Stimulated activated CD4-positive, alpha-beta T cell treated with anti-CD3 and anti-CD28 coated beads, Interleukin-15, amount 100 ng/mL, for 1 hour (primary cell): Measurements from ENCODE around the gene KRT28.
"Not testable (repeated sequence)": the region's sequence is repeated elsewhere in the genome, so short reads cannot be mapped to it uniquely, and the experiment has no call there.

ENCODE experiments used
- DNase-seq, 2 donors: peaks; one replicate each; pipeline ENCODE4 v3.0.0-alpha.2; 2020; ENCODE audit warnings: low read depth in 1 of 2, low spot score in 1 of 2

KRT28 gene

GRCh38 chr17:40779181-40779909, 20.4 kb downstream of the KRT28 start:
- DNase-seq: peak in 1 of 2 donors; percentile 5

GRCh38 chr17:40778461-40778860, 21.3 kb downstream of the KRT28 start:
- DNase-seq: no peak

- no peak for DNase-seq
Measured at GRCh38 chr17:40777971-40778370, 21.8 kb downstream of the KRT28 start.

- DNase-seq: no peak
Measured at GRCh38 chr17:40777459-40777858, 22.3 kb downstream of the KRT28 start.

- DNase-seq: no peak
Measured at GRCh38 chr17:40775945-40776344, 23.8 kb downstream of the KRT28 start.

GRCh38 chr17:40772101-40772500, 27.7 kb downstream of the KRT28 start, which contains the start of gene KRT26:
TSS of gene KRT26 (minus strand) at chr17:40772201. CDS start at chr17:40772113, 88 bp downstream.
- no peak for DNase-seq

GRCh38 chr17:40765657-40766056, 34.1 kb downstream of the KRT28 start:
- DNase-seq: no peak

- no peak for DNase-seq
Measured at GRCh38 chr17:40763752-40764151, 36.0 kb downstream of the KRT28 start.

- DNase-seq: no peak
Measured at GRCh38 chr17:40760105-40761016, 39.4 kb downstream of the KRT28 start.

- DNase-seq: no peak
Measured at GRCh38 chr17:40755231-40755630, 44.5 kb downstream of the KRT28 start, which contains the start of gene KRT25. TSS of gene KRT25 (minus strand) at chr17:40755331. CDS start at chr17:40755271, 60 bp downstream.

- no peak for DNase-seq
Measured at GRCh38 chr17:40753804-40754203, 46.0 kb downstream of the KRT28 start.

GRCh38 chr17:40751065-40751464, 48.7 kb downstream of the KRT28 start:
- no peak for DNase-seq

- DNase-seq: no peak
Measured at GRCh38 chr17:40750391-40750790, 49.4 kb downstream of the KRT28 start.

- not testable (repeated sequence) for DNase-seq
Measured at GRCh38 chr17:40748666-40749065, 51.1 kb downstream of the KRT28 start.
